Transverse colon (tissue), 4 donors: ENCODE results near the gene IL17RE.

ENCODE experiments used
- CTCF ChIP-seq, 5 experiments: fragments of 200-600 bp in 3 of 5; fragments of 450-650 bp in 2 of 5; sonication (generic) in 3 of 5; IDR thresholded peaks; 1 replicate in 2 of 5; 2 replicates in 3 of 5; pipeline ENCODE4 v1.5.1; 2016 to 2017; ENCODE audit warnings: antibody characterized with exemption in 5 of 5, inconsistent platforms in 3 of 5, mild to moderate bottlenecking in 2 of 5, moderate library complexity in 1 of 5
- EP300 ChIP-seq: sonication (generic); formaldehyde crosslinking; IDR thresholded peaks from one replicate; pipeline ENCODE4 v1.6.1; 2017; ENCODE audit warnings: antibody characterized with exemption, low read depth
- POLR2A ChIP-seq: fragments of 450-650 bp; IDR thresholded peaks from one replicate; pipeline ENCODE4 v1.6.1; 2016; ENCODE audit warnings: antibody characterized with exemption, mild to moderate bottlenecking, moderate library complexity
- POLR2AphosphoS5 ChIP-seq, 3 donors: sonication (generic); formaldehyde crosslinking; IDR thresholded peaks; one replicate each; pipeline ENCODE4 v1.6.1; 2016; ENCODE audit warnings: antibody characterized with exemption in 3 of 3

DNA sequence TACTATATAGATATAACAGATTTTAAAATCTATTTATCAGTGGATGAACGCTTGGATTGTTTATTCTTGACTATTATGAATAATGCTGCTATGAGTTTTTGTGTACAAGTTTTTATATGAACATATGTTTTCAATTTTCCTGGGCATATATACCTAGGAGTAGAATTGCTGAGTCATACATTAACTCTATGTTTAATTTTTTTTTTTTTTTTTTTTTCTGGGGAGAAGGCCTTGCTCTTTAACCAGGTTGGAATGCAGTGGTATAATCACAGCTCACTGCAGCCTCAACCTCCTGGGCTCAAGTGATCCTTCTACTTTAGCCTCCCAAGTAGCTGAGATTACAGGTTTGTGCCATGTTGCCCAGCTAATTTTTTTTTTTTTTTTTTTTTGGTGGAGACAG, 31.7 kb upstream of the IL17RE start:
- TF ChIP-seq CTCF (IDR thresholded peaks at IDR 0.05): no peak
- TF ChIP-seq POLR2A: no peak
- TF ChIP-seq EP300: no peak
- no peak for TF ChIP-seq POLR2AphosphoS5 (IDR thresholded peaks at IDR 0.05)
